PC-9 (cell line): ENCODE measurements around the gene KIFAP3. TPM values are rescaled to one million over a fixed set of nuclear protein-coding genes. Genes with fewer than 3 reads are reported as not detected.
"Not testable (repeated sequence)": the region's sequence is repeated elsewhere in the genome, so short reads cannot be mapped to it uniquely, and the experiment has no call there.

Experiments used
- BruUV-seq: library from RNA; stranded (reverse); fragments of 400-500 nt; replicated peaks from 2 replicates; lab custom pipeline; 2021; lab: Mats Ljungman, UMichigan
- CTCF ChIA-PET: fragments of 300-600 bp; sonication (Branson Sonifier 250); formaldehyde crosslinking; loops from one replicate; lab custom pipeline; 2022; ENCODE audit warnings: antibody characterized with exemption; lab: Charles Lee
- POLR2A ChIA-PET: fragments of 300-600 bp; sonication (Branson Sonifier 250); formaldehyde crosslinking; loops from one replicate; lab custom pipeline; 2022; ENCODE audit warnings: antibody characterized with exemption; ENCODE audit not compliant: unreplicated experiment; lab: Charles Lee
- DNase-seq, 2 experiments: peaks; one replicate each; pipeline versions ENCODE4 v3.0.0 to v3.0.0-alpha.2; 2015 to 2022; ENCODE audit warnings: mixed read lengths in 1 of 2
- H2AFZ ChIP-seq: fragments of 200-600 bp; sonication (generic); 2 replicates; pipeline ENCODE4 v1.8.1; 2017; ENCODE audit warnings: antibody characterized with exemption
- H3F3A ChIP-seq: fragments of 200-600 bp; sonication (generic); 2 replicates; pipeline ENCODE4 v1.8.1; 2017; ENCODE audit warnings: antibody characterized with exemption, mild to moderate bottlenecking, low read depth; ENCODE audit not compliant: insufficient read depth
- H3K27ac ChIP-seq: fragments of 200-600 bp; sonication (generic); 2 replicates; pipeline ENCODE4 v1.6.1; 2016; ENCODE audit warnings: mixed run types
- H3K27me3 ChIP-seq: fragments of 200-600 bp; sonication (generic); 2 replicates; pipeline ENCODE4 v1.6.1; 2016; ENCODE audit warnings: low read depth, mixed run types; ENCODE audit not compliant: insufficient read depth
- H3K36me3 ChIP-seq: fragments of 200-600 bp; sonication (generic); 2 replicates; pipeline ENCODE4 v1.6.1; 2016; ENCODE audit warnings: low read depth, mixed run types
- H3K4me1 ChIP-seq: fragments of 200-600 bp; sonication (generic); replicated peaks from 2 replicates; pipeline ENCODE4 v1.6.1; 2016; ENCODE audit warnings: mixed run types; ENCODE audit not compliant: insufficient read depth
- H3K4me2 ChIP-seq: fragments of 200-600 bp; sonication (generic); 2 replicates; pipeline ENCODE4 v1.6.1; 2017; ENCODE audit warnings: mixed run types
- H3K4me3 ChIP-seq: fragments of 200-600 bp; sonication (generic); 2 replicates; pipeline ENCODE4 v1.6.1; 2016; ENCODE audit warnings: mixed run types
- H3K79me2 ChIP-seq: fragments of 200-600 bp; sonication (generic); 2 replicates; pipeline ENCODE4 v1.6.1; 2017; ENCODE audit warnings: low read depth, mixed run types
- H3K9me2 ChIP-seq: fragments of 200-600 bp; sonication (generic); 2 replicates; pipeline ENCODE4 v1.8.1; 2017; ENCODE audit warnings: mild to moderate bottlenecking; ENCODE audit not compliant: insufficient read depth
- H3K9me3 ChIP-seq: fragments of 200-600 bp; sonication (generic); 2 replicates; pipeline ENCODE4 v1.8.1; 2016; ENCODE audit warnings: low read depth; ENCODE audit not compliant: insufficient read depth
- H4K20me1 ChIP-seq: fragments of 200-600 bp; sonication (generic); 2 replicates; pipeline ENCODE4 v1.8.1; 2017; ENCODE audit not compliant: insufficient read depth
- CTCF ChIP-seq: fragments of 200-600 bp; sonication (generic); conservative IDR thresholded peaks from 2 replicates; pipeline ENCODE4 v1.6.1; 2017; ENCODE audit warnings: mixed run types, antibody characterized with exemption, mild to moderate bottlenecking, moderate library complexity
- EZH2 ChIP-seq: fragments of 200-600 bp; sonication (generic); IDR thresholded peaks from 2 replicates; pipeline ENCODE4 v1.8.0; 2017; ENCODE audit warnings: antibody characterized with exemption, low read depth
- intact Hi-C: fragments of 100-400 bp; cut with micrococcal nuclease; formaldehyde crosslinking; loops from one replicate; pipeline ENCODE4 v1.10.0; 2022; ENCODE audit not compliant: unreplicated experiment
- total RNA-seq: library from RNA; stranded (reverse); gene quantifications from 2 replicates; pipeline ENCODE4 v1.2.3, GENCODE V29; 2021

The KIFAP3 gene
- total RNA-seq, 1 experiment from 2014 or later: 9.7 TPM

GRCh38 chr1:169874229-169874628 is 200.3 kb downstream of the KIFAP3 start:
- no peaks in the 10 kb centered on the region for H3K27me3 ChIP-seq
- no peaks in the 10 kb centered on the region for H3F3A ChIP-seq
- DNase-seq: no peak
- no peaks in the 10 kb centered on the region for H3K9me2 ChIP-seq
- peaks cover 6% of the 10 kb centered on the region; the same call in 1 of the 2 replicates for H3K9me3 ChIP-seq
- no peaks in the 10 kb centered on the region for H4K20me1 ChIP-seq
- BruUV-seq: no TSS peak
- ChIA-PET POLR2A (no interaction called here), CTCF (no interaction called here)
- intact Hi-C loops: no loop called here
- no peak for TF ChIP-seq EZH2
- TF ChIP-seq CTCF: no peak
- H3K36me3 ChIP-seq: peaks cover 56% of the 10 kb centered on the region
- no peak overlapping the region for H2AFZ ChIP-seq
- no peak overlapping the region for H3K27ac ChIP-seq
- 0 out of 2 replicates have a peak, but pooled peaks cover 3% of the 10 kb centered on the region for H3K4me1 ChIP-seq
- no peak overlapping the region for H3K4me3 ChIP-seq
- H3K79me2 ChIP-seq: no peaks in the 10 kb centered on the region
- no peak overlapping the region for H3K4me2 ChIP-seq

- intact Hi-C loops: no loop called here
- H3K36me3 ChIP-seq: peaks cover 57% of the 10 kb centered on the region
- no peak overlapping the region for H3K4me3 ChIP-seq
- BruUV-seq: no TSS peak
- peaks cover 6% of the 10 kb centered on the region; the same call in 1 of the 2 replicates for H3K9me3 ChIP-seq
- H3K27ac ChIP-seq: no peak overlapping the region
- CTCF ChIA-PET: no interaction called here
- POLR2A ChIA-PET: interaction anchor here (0.6 kb wide), 1 partner anchor 380 kb away, joined by 4 read pairs; no protein-coding TSS in a partner anchor
- H4K20me1 ChIP-seq: no peaks in the 10 kb centered on the region
- TF ChIP-seq EZH2 (no peak), CTCF (no peak)
- H3K79me2 ChIP-seq: no peaks in the 10 kb centered on the region
- no peak overlapping the region for H2AFZ ChIP-seq
- no peak overlapping the region for H3K4me2 ChIP-seq
- H3K27me3 ChIP-seq: no peaks in the 10 kb centered on the region
- H3K4me1 ChIP-seq: 0 out of 2 replicates have a peak, but pooled peaks cover 4% of the 10 kb centered on the region
- no peaks in the 10 kb centered on the region for H3K9me2 ChIP-seq
- H3F3A ChIP-seq: no peaks in the 10 kb centered on the region
- DNase-seq: no peak
Observed at GRCh38 chr1:169873582-169874199, 200.8 kb downstream of the KIFAP3 start.

GRCh38 chr1:169872906-169873305 is 201.6 kb downstream of the KIFAP3 start:
- Histone ChIP-seq H3K27me3 (no peaks in the 10 kb centered on the region), H3K4me2 (no peak overlapping the region), H3K9me3 (peaks cover 6% of the 10 kb centered on the region; the same call in 1 of the 2 replicates), H3K4me3 (no peak overlapping the region), H4K20me1 (no peaks in the 10 kb centered on the region; the same call in 1 of the 2 replicates), H3K79me2 (no peaks in the 10 kb centered on the region), H2AFZ (no peak overlapping the region), H3K36me3 (peaks cover 57% of the 10 kb centered on the region), H3K4me1 (0 out of 2 replicates have a peak, but pooled peaks cover 4% of the 10 kb centered on the region), H3K27ac (no peak overlapping the region), H3F3A (no peaks in the 10 kb centered on the region), H3K9me2 (no peaks in the 10 kb centered on the region)
- ChIA-PET POLR2A (interaction anchor here (0.6 kb wide), 1 partner anchor 380 kb away, joined by 4 read pairs; no protein-coding TSS in a partner anchor), CTCF (no interaction called here)
- no TSS peak for BruUV-seq
- DNase-seq: no peak
- no peak for TF ChIP-seq CTCF
- TF ChIP-seq EZH2: no peak
- intact Hi-C loops: no loop called here

DNA sequence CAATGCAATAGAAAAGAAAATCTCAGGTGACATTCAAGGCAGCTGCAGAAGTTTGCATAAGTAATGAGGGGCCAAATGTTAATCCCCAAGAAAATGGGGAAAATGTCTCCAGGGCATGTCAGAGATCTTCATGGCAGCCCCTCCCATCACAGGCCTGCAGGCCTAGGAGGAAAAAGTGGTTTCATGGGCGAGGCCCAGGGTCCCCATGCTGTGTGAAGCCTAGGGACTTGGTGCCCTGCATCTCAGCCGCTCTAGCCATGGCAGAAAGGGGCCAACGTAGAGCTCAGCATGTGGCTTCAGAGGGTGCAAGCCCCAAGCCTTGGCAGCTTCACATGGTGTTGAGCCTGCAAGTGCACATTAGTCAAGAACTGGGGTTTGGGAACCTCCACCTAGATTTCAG is 202.5 kb downstream of the KIFAP3 start:
- H4K20me1 ChIP-seq, intact Hi-C loops, H3K4me3 ChIP-seq, H3K27me3 ChIP-seq, H3K79me2 ChIP-seq, BruUV-seq, H3F3A ChIP-seq, H3K9me2 ChIP-seq, H3K4me2 ChIP-seq, DNase-seq, POLR2A ChIA-PET, H2AFZ ChIP-seq, H3K4me1 ChIP-seq, H3K9me3 ChIP-seq, H3K27ac ChIP-seq: not testable (repeated sequence)
- peaks cover 58% of the 10 kb centered on the region for H3K36me3 ChIP-seq
- CTCF ChIA-PET: interaction anchor here (0.6 kb wide), 1 partner anchor 827 kb away, joined by 3 read pairs; no protein-coding TSS in a partner anchor
